PC-3 (cell line): Measurements from ENCODE around the gene RPL22. TPM values are rescaled to one million over a fixed set of nuclear protein-coding genes. Genes with fewer than 3 reads are reported as not detected.

ENCODE experiments used
- ATAC-seq: fragments of 200-7000 bp; cut with Tn5 transposase; 2 replicates; pipeline ENCODE4 v1.9.1; 2020; ENCODE audit warnings: mild to moderate bottlenecking, moderate library complexity
- BruUV-seq: library from RNA; stranded (reverse); fragments of 400-500 nt; replicated peaks from 2 replicates; lab custom pipeline; 2021; lab: Mats Ljungman, UMichigan
- CTCF ChIA-PET: fragments of 300-600 bp; sonication (Branson Sonifier 250); formaldehyde crosslinking; loops from one replicate; lab custom pipeline; 2022; ENCODE audit warnings: antibody characterized with exemption; lab: Charles Lee
- POLR2A ChIA-PET: fragments of 300-600 bp; sonication (Branson Sonifier 250); formaldehyde crosslinking; loops from one replicate; lab custom pipeline; 2022; ENCODE audit warnings: antibody characterized with exemption; ENCODE audit not compliant: unreplicated experiment; lab: Charles Lee
- DNase-seq: peaks from one replicate; pipeline ENCODE4 v3.0.0-alpha.2; 2015
- H2AFZ ChIP-seq: fragments of 300-600 bp; sonication (generic); 2 replicates; pipeline ENCODE4 v1.6.0; 2016; ENCODE audit warnings: antibody characterized with exemption, low read length
- H3F3A ChIP-seq: fragments of 300-600 bp; sonication (generic); one replicate; pipeline ENCODE4 v1.6.0; 2017; ENCODE audit warnings: antibody characterized with exemption, low read length, control low read depth, mild to moderate bottlenecking; ENCODE audit not compliant: unreplicated experiment
- H3K27ac ChIP-seq: fragments of 300-600 bp; sonication (generic); 2 replicates; pipeline ENCODE4 v1.5.1; 2016; ENCODE audit warnings: mild to moderate bottlenecking, low read length
- H3K27me3 ChIP-seq: fragments of 300-600 bp; sonication (generic); 2 replicates; pipeline ENCODE4 v1.6.1; 2016; ENCODE audit warnings: low read length, mixed read lengths
- H3K36me3 ChIP-seq: fragments of 300-600 bp; sonication (generic); 2 replicates; pipeline ENCODE4 v1.6.1; 2016; ENCODE audit warnings: low read depth, mixed run types, low read length, mixed read lengths
- H3K4me1 ChIP-seq: fragments of 300-600 bp; sonication (generic); 2 replicates; pipeline ENCODE4 v1.5.1; 2016; ENCODE audit warnings: low read length; ENCODE audit not compliant: insufficient read depth
- H3K4me2 ChIP-seq: fragments of 300-600 bp; sonication (generic); 2 replicates; pipeline ENCODE4 v1.6.0; 2016; ENCODE audit warnings: low read length
- H3K4me3 ChIP-seq: fragments of 300-600 bp; sonication (generic); 2 replicates; pipeline ENCODE4 v1.5.1; 2016; ENCODE audit warnings: mild to moderate bottlenecking, low read length, mixed read lengths
- H3K79me2 ChIP-seq: fragments of 300-600 bp; sonication (generic); 2 replicates; pipeline ENCODE4 v1.6.1; 2017; ENCODE audit warnings: low read length, mixed read lengths
- H3K9ac ChIP-seq: fragments of 300-600 bp; sonication (generic); 2 replicates; pipeline ENCODE4 v1.6.0; 2016; ENCODE audit warnings: mild to moderate bottlenecking, low read length
- H3K9me2 ChIP-seq: fragments of 300-600 bp; sonication (generic); replicated peaks from 2 replicates; pipeline ENCODE4 v1.6.1; 2016; ENCODE audit warnings: mixed run types, low read length, mixed read lengths
- H3K9me3 ChIP-seq: fragments of 300-600 bp; sonication (generic); 2 replicates; pipeline ENCODE4 v1.6.1; 2016; ENCODE audit warnings: low read length, mixed read lengths
- H4K20me1 ChIP-seq: fragments of 300-600 bp; sonication (generic); 2 replicates; pipeline ENCODE4 v1.6.1; 2016; ENCODE audit warnings: low read length, mixed read lengths
- EZH2 ChIP-seq: fragments of 300-600 bp; sonication (generic); IDR thresholded peaks from one replicate; pipeline ENCODE4 v1.6.1; 2017; ENCODE audit warnings: antibody characterized with exemption, mild to moderate bottlenecking, low read length; ENCODE audit not compliant: unreplicated experiment
- EZH2phosphoT487 ChIP-seq: fragments of 300-600 bp; sonication (generic); IDR thresholded peaks from 2 replicates; pipeline ENCODE4 v1.6.1; 2018; ENCODE audit warnings: mild to moderate bottlenecking, antibody characterized with exemption, low read length, borderline replicate concordance
- intact Hi-C: fragments of 100-400 bp; cut with micrococcal nuclease; formaldehyde crosslinking; loops from 2 replicates; pipeline ENCODE4 v1.9.0; 2023
- total RNA-seq: library from RNA; depleted of rRNA; stranded (reverse); fragments of >200 nt; gene quantifications from 2 replicates; pipeline ENCODE4 v1.2.3, GENCODE V29; 2014
- TF ChIP-seq, protein P1 (sequence below): fragments of 300-600 bp; sonication (generic); conservative IDR thresholded peaks from 2 replicates; pipeline ENCODE4 v1.5.1; 2017; ENCODE audit warnings: antibody characterized with exemption, low read depth, mild to moderate bottlenecking, low read length

RPL22 gene
- total RNA-seq, 1 experiment from 2014 or later, result 283 TPM

- intact Hi-C loops, result no loop called here
- BruUV-seq, result no TSS peak
- ChIA-PET CTCF (interaction anchor here (1.0 to 2.0 kb wide), 3 partner anchors 10 to 30 kb away, joined by 3 to 18 read pairs (median 8); no protein-coding TSS in a partner anchor), POLR2A (interaction anchor here (0.6 to 1.0 kb wide), 2 partner anchors 30 to 130 kb away, joined by 4 to 7 read pairs; no protein-coding TSS in a partner anchor)
- H3K4me1 ChIP-seq, result peaks cover 15% of the 10 kb centered on the region
- peak overlapping the region; percentile 89 for H3K9ac ChIP-seq
- no peaks in the 10 kb centered on the region for H3K27me3 ChIP-seq
- peak overlapping the region; percentile 93 for H3K4me2 ChIP-seq
- H3K9me3 ChIP-seq, result no peaks in the 10 kb centered on the region
- peaks cover 25% of the 10 kb centered on the region for H3K36me3 ChIP-seq
- TF ChIP-seq, protein P1, sequence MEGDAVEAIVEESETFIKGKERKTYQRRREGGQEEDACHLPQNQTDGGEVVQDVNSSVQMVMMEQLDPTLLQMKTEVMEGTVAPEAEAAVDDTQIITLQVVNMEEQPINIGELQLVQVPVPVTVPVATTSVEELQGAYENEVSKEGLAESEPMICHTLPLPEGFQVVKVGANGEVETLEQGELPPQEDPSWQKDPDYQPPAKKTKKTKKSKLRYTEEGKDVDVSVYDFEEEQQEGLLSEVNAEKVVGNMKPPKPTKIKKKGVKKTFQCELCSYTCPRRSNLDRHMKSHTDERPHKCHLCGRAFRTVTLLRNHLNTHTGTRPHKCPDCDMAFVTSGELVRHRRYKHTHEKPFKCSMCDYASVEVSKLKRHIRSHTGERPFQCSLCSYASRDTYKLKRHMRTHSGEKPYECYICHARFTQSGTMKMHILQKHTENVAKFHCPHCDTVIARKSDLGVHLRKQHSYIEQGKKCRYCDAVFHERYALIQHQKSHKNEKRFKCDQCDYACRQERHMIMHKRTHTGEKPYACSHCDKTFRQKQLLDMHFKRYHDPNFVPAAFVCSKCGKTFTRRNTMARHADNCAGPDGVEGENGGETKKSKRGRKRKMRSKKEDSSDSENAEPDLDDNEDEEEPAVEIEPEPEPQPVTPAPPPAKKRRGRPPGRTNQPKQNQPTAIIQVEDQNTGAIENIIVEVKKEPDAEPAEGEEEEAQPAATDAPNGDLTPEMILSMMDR, result no peak
- TF ChIP-seq EZH2 (no peak), EZH2phosphoT487 (no peak)
- DNase-seq, result no peak
- peaks cover 46% of the 10 kb centered on the region for H3K79me2 ChIP-seq
- H3K4me3 ChIP-seq, result peak overlapping the region; percentile 82
- peak; percentile 10 for ATAC-seq
- peaks cover 12% of the 10 kb centered on the region for H4K20me1 ChIP-seq
- H3F3A ChIP-seq, result no peaks in the 10 kb centered on the region
- H3K9me2 ChIP-seq, result no peaks in the 10 kb centered on the region
- H2AFZ ChIP-seq, result no peak overlapping the region
- peak overlapping the region; percentile 4 for H3K27ac ChIP-seq
Observed at GRCh38 chr1:6235296-6235677, 35.9 kb upstream of the RPL22 start.

- H3K9me2 ChIP-seq, result no peaks in the 10 kb centered on the region
- no peak overlapping the region for H2AFZ ChIP-seq
- H3K4me2 ChIP-seq, result peak overlapping the region; percentile 93
- H3K4me1 ChIP-seq, result peaks cover 15% of the 10 kb centered on the region
- H3K9ac ChIP-seq, result peak overlapping the region; percentile 89
- no peaks in the 10 kb centered on the region for H3K27me3 ChIP-seq
- intact Hi-C loops, result loop anchor here (1.0 kb wide), 1 partner anchor 29 kb away; no protein-coding TSS in a partner anchor
- ATAC-seq, result peak; percentile 23
- H3K27ac ChIP-seq, result peak overlapping the region; percentile 4
- no peak for TF ChIP-seq EZH2phosphoT487
- TF ChIP-seq, protein P1, result no peak
- no peak for TF ChIP-seq EZH2
- POLR2A ChIA-PET, result interaction anchor here (0.6 to 1.0 kb wide), 2 partner anchors 30 to 129 kb away, joined by 4 to 7 read pairs; no protein-coding TSS in a partner anchor
- CTCF ChIA-PET, result interaction anchor here (1.8 to 2.0 kb wide), 2 partner anchors 10 to 30 kb away, joined by 8 to 18 read pairs; no protein-coding TSS in a partner anchor
- no peaks in the 10 kb centered on the region for H3K9me3 ChIP-seq
- DNase-seq, result peak; percentile 58
- H3F3A ChIP-seq, result no peaks in the 10 kb centered on the region
- BruUV-seq, result TSS peak; percentile 88
- peak overlapping the region; percentile 82 for H3K4me3 ChIP-seq
- peaks cover 12% of the 10 kb centered on the region for H4K20me1 ChIP-seq
- H3K36me3 ChIP-seq, result peaks cover 28% of the 10 kb centered on the region
- H3K79me2 ChIP-seq, result peaks cover 52% of the 10 kb centered on the region
Observed at GRCh38 chr1:6234502-6235295, 35.3 kb upstream of the RPL22 start.

- Histone ChIP-seq H3F3A (no peaks in the 10 kb centered on the region), H2AFZ (no peak overlapping the region), H3K27ac (no peak overlapping the region), H3K4me2 (peak overlapping the region; percentile 93), H3K79me2 (peaks cover 55% of the 10 kb centered on the region), H3K36me3 (peaks cover 31% of the 10 kb centered on the region), H4K20me1 (peaks cover 12% of the 10 kb centered on the region), H3K4me1 (peaks cover 15% of the 10 kb centered on the region), H3K4me3 (peak overlapping the region; percentile 82; the same call in 1 of the 2 replicates), H3K9ac (no peak overlapping the region), H3K9me2 (no peaks in the 10 kb centered on the region), H3K9me3 (no peaks in the 10 kb centered on the region), H3K27me3 (no peaks in the 10 kb centered on the region)
- ChIA-PET CTCF (interaction anchor here (0.8 to 1.2 kb wide), 2 partner anchors 11 to 29 kb away, joined by 4 to 5 read pairs; no protein-coding TSS in a partner anchor), POLR2A (no interaction called here)
- TF ChIP-seq EZH2, result no peak
- TF ChIP-seq EZH2phosphoT487, result no peak
- TF ChIP-seq, protein P1, result no peak
- ATAC-seq, result no peak
- no TSS peak for BruUV-seq
- DNase-seq, result peak; percentile 58
- intact Hi-C loops, result no loop called here
Observed at GRCh38 chr1:6233376-6233775, 34.0 kb upstream of the RPL22 start.
